GM21825 (cell line): ENCODE measurements around the gene GPR183.
A peak's percentile ranks its signal among the peaks of the same experiment; 100 is the strongest.

Source experiments
- ATAC-seq: cut with Tn5 transposase; IDR thresholded peaks from one replicate; pipeline ENCODE4 v1.9.1; 2021; ENCODE audit warnings: mild to moderate bottlenecking, moderate library complexity; ENCODE audit not compliant: unreplicated experiment

GPR183 gene

DNA sequence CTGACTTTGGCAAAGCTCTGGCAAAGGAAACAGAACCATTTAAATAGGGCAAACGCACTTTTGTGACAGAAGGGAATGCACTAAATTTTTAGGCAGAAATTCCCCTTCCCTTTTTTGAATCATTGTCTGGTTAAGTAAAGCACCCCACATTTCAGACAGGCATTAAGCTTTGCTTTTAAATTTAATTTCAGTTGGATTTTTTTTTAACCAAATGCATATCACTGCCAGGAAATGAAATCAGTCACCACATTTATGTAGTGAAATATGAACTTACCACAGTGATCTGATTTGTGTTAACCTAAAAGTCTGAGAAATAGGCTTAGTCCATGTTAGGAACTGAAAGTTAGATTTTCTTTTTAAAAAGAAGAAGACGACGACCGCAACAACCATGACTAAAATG, 10.8 kb downstream of the GPR183 start:
- peak; percentile 54 for ATAC-seq

- ATAC-seq = no peak
Observed at GRCh38 chr13:99295488-99296252, 11.5 kb downstream of the GPR183 start.

- ATAC-seq = no peak
Observed at GRCh38 chr13:99294958-99295357, 12.2 kb downstream of the GPR183 start.

- ATAC-seq = no peak
Observed at GRCh38 chr13:99294198-99294597, 13.0 kb downstream of the GPR183 start.

DNA sequence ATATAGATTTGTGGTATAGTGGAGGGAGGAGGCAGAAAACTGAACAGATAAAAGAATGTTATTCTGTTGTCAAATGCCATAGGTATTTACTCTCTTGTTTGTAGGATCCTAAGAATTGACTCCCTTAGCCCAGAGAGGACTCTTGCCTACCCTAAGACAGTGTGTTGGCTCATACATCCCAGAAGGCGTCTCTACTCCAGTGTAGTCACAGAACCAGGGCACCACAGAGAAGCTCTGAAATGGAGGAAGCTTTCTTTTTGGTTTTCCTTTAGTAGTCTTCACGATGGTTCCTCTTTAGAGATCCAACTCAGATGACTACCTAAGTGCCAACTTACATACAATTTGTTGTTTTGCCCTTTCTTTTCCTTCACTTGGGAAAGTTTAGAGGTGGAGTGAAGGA, 14.0 kb downstream of the GPR183 start:
- no peak for ATAC-seq

DNA sequence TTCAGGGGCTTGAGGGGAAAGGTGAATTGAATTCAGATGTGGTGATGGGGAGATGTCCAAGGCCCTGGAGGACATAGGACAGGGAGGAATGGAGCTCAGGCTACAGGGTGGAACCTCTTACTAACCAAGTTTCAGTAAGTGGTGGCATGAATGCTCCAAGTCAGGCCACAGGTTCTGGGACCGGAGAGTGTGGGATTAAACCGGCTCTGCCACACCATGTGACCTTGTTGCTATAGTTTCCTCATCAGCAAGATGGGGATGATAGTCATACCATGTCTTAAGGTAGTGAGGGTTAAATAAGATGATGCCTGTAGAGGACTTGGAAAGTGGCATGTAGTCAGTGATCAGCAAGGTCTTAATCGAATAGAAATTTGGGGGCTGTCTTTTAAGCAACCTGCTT, 16.3 kb downstream of the GPR183 start:
- no peak for ATAC-seq

- ATAC-seq = no peak
Observed at GRCh38 chr13:99289674-99290337, 17.4 kb downstream of the GPR183 start.

- ATAC-seq = no peak
Observed at GRCh38 chr13:99289271-99289670, 17.9 kb downstream of the GPR183 start.

- peak; percentile 88 for ATAC-seq
Observed at GRCh38 chr13:99288089-99288488, 19.1 kb downstream of the GPR183 start.

GRCh38 chr13:99287551-99287950, 19.6 kb downstream of the GPR183 start:
- no peak for ATAC-seq

DNA sequence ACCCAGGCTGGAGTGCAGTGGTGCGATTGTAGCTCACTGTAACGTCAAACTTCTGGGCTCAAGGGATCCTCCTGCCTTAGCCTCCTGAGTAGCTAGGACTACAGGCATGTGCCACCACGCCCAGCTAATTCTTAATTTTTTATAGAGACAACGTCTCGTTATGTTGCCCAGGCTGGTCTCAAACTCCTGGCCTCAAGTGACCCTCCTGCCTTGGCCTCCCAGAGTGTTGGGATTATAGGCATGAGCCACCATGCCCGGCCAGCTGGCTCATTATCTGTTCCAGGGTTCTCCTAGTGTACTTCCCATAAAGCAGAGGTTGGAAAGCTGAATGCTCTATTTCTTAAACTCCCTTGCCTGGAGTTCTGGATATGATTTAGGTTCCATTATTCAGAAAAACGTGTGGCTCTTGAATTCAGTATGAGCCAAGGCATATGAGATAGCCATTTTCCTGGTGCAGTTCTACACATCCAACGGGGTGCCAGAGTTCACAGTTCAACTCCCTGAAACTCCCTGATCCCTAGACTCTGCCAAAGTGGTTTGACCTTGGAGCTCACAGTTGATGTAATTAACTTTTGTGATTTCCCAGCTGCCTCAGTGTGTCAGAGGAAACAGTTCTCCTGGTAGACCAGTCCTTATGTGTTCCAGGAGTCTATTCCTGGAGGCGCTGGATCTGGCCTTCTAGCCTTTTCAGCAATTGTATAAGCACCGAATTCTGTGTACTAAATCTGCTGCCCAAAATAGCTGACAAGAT, 21.6 kb downstream of the GPR183 start:
- ATAC-seq = no peak

DNA sequence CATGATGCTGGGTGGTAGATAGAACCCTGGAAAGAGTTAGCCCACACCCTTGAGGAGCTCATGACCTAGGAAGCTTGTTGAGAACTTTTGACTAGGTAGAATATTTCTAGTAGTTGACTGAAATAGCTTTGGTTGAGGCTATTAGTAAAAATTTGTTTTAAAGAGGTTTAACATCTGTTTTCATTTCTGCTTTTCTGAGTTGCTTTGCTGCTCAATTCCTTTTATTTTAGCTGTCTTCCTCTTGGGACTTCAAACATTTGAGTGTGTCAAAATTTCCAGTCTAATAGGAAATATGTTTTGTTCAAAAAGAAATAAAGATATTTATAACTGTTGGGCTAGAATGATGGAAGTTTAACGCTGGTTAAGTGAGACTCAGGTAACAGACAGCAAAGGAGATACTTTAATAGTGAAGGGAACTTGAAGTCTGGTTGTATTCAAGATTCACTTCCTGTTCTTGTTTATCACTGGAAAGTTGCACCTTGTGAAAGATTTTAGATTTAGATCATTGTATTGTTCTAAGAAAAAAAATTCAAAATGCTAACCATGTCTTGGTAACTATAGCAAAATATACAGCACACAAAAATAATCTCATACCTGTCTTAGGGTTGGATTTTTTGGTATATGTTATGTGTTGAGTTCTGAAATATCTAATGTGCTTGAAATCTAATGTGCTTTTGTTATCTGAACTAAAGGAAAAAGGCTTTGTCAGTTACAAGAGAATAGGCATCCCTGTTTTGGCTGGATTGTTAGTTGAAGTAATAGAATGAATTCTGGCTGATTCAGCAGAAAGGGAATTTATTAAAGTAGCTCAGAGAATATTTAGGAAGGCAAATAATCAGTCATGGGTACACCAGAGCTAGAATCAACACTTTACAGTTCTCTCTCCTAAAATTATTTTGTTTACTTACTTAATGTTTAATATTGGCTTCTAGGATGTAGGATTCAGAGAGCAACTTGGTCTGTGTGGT, 24.7 kb downstream of the GPR183 start:
- peak; percentile 65 for ATAC-seq

- ATAC-seq = peak; percentile 66
Observed at GRCh38 chr13:99281811-99282263, 25.4 kb downstream of the GPR183 start.

GRCh38 chr13:99280166-99280565, 27.0 kb downstream of the GPR183 start:
- no peak for ATAC-seq

GRCh38 chr13:99279637-99280036, 27.6 kb downstream of the GPR183 start:
- ATAC-seq = no peak

- ATAC-seq = no peak
Observed at GRCh38 chr13:99278843-99279242, 28.4 kb downstream of the GPR183 start.

DNA sequence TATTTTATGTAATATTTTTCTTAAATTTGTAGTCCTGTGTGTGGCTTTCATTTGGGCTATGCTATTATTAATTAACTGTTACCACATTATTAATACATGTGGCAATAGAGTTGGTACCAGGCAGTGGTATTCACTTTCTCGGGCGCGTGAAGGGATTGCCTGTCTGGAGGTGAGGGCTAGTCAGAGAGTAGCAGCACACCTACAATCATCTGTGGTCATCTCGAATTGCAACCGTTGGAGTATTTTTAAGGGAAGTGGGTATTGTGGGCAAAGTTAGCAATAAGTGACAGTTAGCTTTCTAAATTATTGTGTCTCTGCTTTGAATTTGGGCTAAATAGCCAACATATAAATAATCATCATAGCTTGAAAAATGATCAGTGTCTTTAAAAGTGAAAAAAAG, 29.0 kb downstream of the GPR183 start:
- ATAC-seq = no peak

GRCh38 chr13:99277629-99278028, 29.6 kb downstream of the GPR183 start:
- no peak for ATAC-seq

GRCh38 chr13:99276706-99277105, 30.5 kb downstream of the GPR183 start:
- no peak for ATAC-seq

DNA sequence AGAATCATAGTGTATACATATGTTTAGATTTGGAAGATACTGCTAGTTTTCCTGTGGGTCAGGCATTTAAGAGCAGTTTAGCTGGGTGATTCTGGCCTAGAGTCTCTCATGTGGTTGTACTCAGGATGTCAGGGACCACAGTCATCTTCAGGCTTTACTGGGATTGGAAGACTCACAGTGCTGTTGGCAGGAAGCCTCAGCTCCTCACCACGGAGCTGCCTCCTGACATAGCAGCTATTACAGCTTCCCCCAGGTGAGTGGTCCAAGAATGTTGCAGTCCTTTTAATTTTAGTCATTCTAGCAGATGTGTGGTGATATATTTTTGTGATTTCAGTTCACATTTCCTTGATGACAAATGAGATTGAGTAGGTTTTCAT, 32.1 kb downstream of the GPR183 start:
- ATAC-seq = no peak

GRCh38 chr13:99273128-99273527, 34.1 kb downstream of the GPR183 start:
- ATAC-seq = no peak
